Caco-2 (cell line): ENCODE results near the gene CD63. TPM values are rescaled to one million over a fixed set of nuclear protein-coding genes. Genes with fewer than 3 reads are reported as not detected.
A peak's percentile ranks its signal among the peaks of the same experiment; 100 is the strongest.

Experiments
- Bru-seq: library from RNA; stranded (reverse); fragments of 400-500 nt; gene quantifications from one replicate; lab custom pipeline; 2021; lab: Mats Ljungman, UMichigan
- BruChase-seq, 2 experiments: library from RNA; stranded (reverse); fragments of 400-500 nt; gene quantifications; one replicate each; lab custom pipeline; 2021; lab: Mats Ljungman, UMichigan
- BruUV-seq: library from RNA; stranded (reverse); fragments of 400-500 nt; replicated peaks from 2 replicates; lab custom pipeline; 2021; lab: Mats Ljungman, UMichigan
- CTCF ChIA-PET: fragments of 300-600 bp; sonication (Branson Sonifier 250); formaldehyde crosslinking; loops from one replicate; lab custom pipeline; 2022; ENCODE audit warnings: antibody characterized with exemption; lab: Charles Lee
- POLR2A ChIA-PET: fragments of 300-600 bp; sonication (Branson Sonifier 250); formaldehyde crosslinking; loops from one replicate; lab custom pipeline; 2022; ENCODE audit warnings: antibody characterized with exemption; lab: Charles Lee
- DNase-seq, 2 experiments: peaks; one replicate each; pipeline versions ENCODE4 v3.0.0 to v3.0.0-alpha.2; 2020 to 2022
- H3K27me3 ChIP-seq: replicated peaks from 2 replicates; pipeline ENCODE4 v1.6.0; 2011; ENCODE audit warnings: low read length; ENCODE audit not compliant: control insufficient read depth, insufficient read depth
- H3K36me3 ChIP-seq: 2 replicates; pipeline ENCODE4 v1.5.1; 2011; ENCODE audit warnings: low read length; ENCODE audit not compliant: control insufficient read depth, insufficient read depth
- H3K4me1 ChIP-seq: fragments of 250-450 bp; sonication (Bioruptor Pico); 2 replicates; pipeline ENCODE4 v1.5.1; 2020; ENCODE audit warnings: mild to moderate bottlenecking
- H3K4me3 ChIP-seq: 2 replicates; pipeline ENCODE4 v1.5.1; 2011; ENCODE audit warnings: low read depth, mild to moderate bottlenecking, control low read depth, low read length
- H3K9me3 ChIP-seq: fragments of 250-450 bp; sonication (Bioruptor Pico); 2 replicates; pipeline ENCODE4 v1.5.1; 2020; ENCODE audit warnings: mild to moderate bottlenecking, moderate library complexity
- H3K27ac Mint-ChIP-seq: one replicate; pipeline ENCODE4 v1.8.0; 2022; ENCODE audit warnings: mixed read lengths; ENCODE audit not compliant: unreplicated experiment
- H3K27me3 Mint-ChIP-seq: one replicate; pipeline ENCODE4 v1.8.0; 2022; ENCODE audit warnings: mixed read lengths; ENCODE audit not compliant: insufficient read depth, unreplicated experiment
- H3K36me3 Mint-ChIP-seq: one replicate; pipeline ENCODE4 v1.8.0; 2022; ENCODE audit warnings: mild to moderate bottlenecking, mixed read lengths; ENCODE audit not compliant: insufficient read depth, unreplicated experiment
- H3K4me1 Mint-ChIP-seq: one replicate; pipeline ENCODE4 v1.8.0; 2022; ENCODE audit warnings: low read depth, mixed read lengths; ENCODE audit not compliant: unreplicated experiment
- H3K4me3 Mint-ChIP-seq: one replicate; pipeline ENCODE4 v1.8.0; 2022; ENCODE audit warnings: mild to moderate bottlenecking, moderate library complexity, mixed read lengths; ENCODE audit not compliant: unreplicated experiment
- H3K9me3 Mint-ChIP-seq: one replicate; pipeline ENCODE4 v1.8.0; 2022; ENCODE audit warnings: mixed read lengths; ENCODE audit not compliant: unreplicated experiment
- CTCF ChIP-seq, 2 experiments: fragments of 200-600 bp in 1 of 2; IDR thresholded peaks; 1 replicate in 1 of 2; 2 replicates in 1 of 2; pipeline versions ENCODE4 v1.5.1 to v1.8.0; 2011 to 2022; ENCODE audit warnings: antibody characterized with exemption in 1 of 2, control low read depth in 1 of 2, inconsistent platforms in 1 of 2, low read depth in 1 of 2, low read length in 1 of 2, mild to moderate bottlenecking in 1 of 2, moderate library complexity in 1 of 2; ENCODE audit not compliant: insufficient read depth in 1 of 2, severe bottlenecking in 1 of 2, unreplicated experiment in 1 of 2
- intact Hi-C: fragments of 100-400 bp; cut with micrococcal nuclease; formaldehyde crosslinking; loops from one replicate; pipeline ENCODE4 v1.10.0; 2022; ENCODE audit not compliant: unreplicated experiment
- long read RNA-seq: library from polyadenylated mRNA; stranded (forward); transcript quantifications from one replicate; pipeline ENCODE4 v2.0.0, GENCODE V29; 2022
- total RNA-seq: library from RNA; stranded (reverse); gene quantifications from 2 replicates; pipeline ENCODE4 v1.2.3, GENCODE V29; 2022

The CD63 gene
- total RNA-seq, result 947 and 983 TPM in 2 replicates
- percentile 97 among the genes with signal in this experiment for Bru-seq, nascent RNA
- BruChase-seq, experiment 1, labeled RNA remaining after a 2-hour chase, result percentile 99 among the genes with signal in this experiment
- BruChase-seq, experiment 2, labeled RNA remaining after a 6-hour chase, result percentile 99 among the genes with signal in this experiment
- long read RNA-seq, transcript CD63-208 (8 exons, 1,233 nt), result minor isoform, 11 of 752 reads
- long read RNA-seq, transcript CD63-201 (8 exons, 1,070 nt), result major isoform, 654 of 752 reads
- long read RNA-seq, transcript CD63-214 (7 exons, 949 nt), result minor isoform, 47 of 752 reads
- long read RNA-seq, transcript CD63-202 (8 exons, 981 nt), result minor isoform, 11 of 752 reads
- long read RNA-seq, partial matches to known transcripts, result 7 of 752 reads
- long read RNA-seq, other reads (novel, unspliced or antisense), result 11 of 752 reads

GRCh38 chr12:55728939-55729818 is at the start of gene CD63:
Gene CD63, minus strand, starts transcription at chr12:55729009. Its CDS starts 668 bp downstream, at chr12:55728341.
- peaks cover 16% of the 10 kb centered on the region for H3K4me1 ChIP-seq
- Mint-ChIP-seq H3K9me3 (no peaks in the 10 kb centered on the region), H3K4me1 (peaks cover 14% of the 10 kb centered on the region), H3K4me3 (peak within 1 kb of the TSS; percentile 90), H3K27me3 (no peaks in the 10 kb centered on the region), H3K27ac (peak within 1 kb of the TSS; percentile 93), H3K36me3 (peaks cover 45% of the 10 kb centered on the region)
- intact Hi-C loops, result no loop called here
- no peak for TF ChIP-seq CTCF (IDR thresholded peaks at IDR 0.05; ENCODE audit: insufficient read depth in 1 of 2, low read depth in 1 of 2, low read length in 1 of 2, severe bottlenecking in 1 of 2, unreplicated experiment in 1 of 2)
- CTCF ChIA-PET, result interaction anchor here (0.5 to 3.6 kb wide), 8 partner anchors 9 to 311 kb away, joined by 3 to 32 read pairs (median 4); partner anchors contain the start of genes OR6C2, ORMDL2, RDH5 and SARNP
- BruUV-seq, result TSS peak; percentile 72
- DNase-seq, result peak; percentile 84 to 86
- POLR2A ChIA-PET, result interaction anchor here (0.5 to 1.8 kb wide), 11 partner anchors 9 to 1449 kb away, joined by 3 to 14 read pairs (median 3); partner anchors contain the start of genes CBX5, ORMDL2, RDH5 and SARNP
- H3K4me3 ChIP-seq, result peak within 1 kb of the TSS; percentile 90
- H3K36me3 ChIP-seq, result peaks cover 3% of the 10 kb centered on the region
- no peaks in the 10 kb centered on the region for H3K9me3 ChIP-seq
- H3K27me3 ChIP-seq, result no peaks in the 10 kb centered on the region

GRCh38 chr12:55777856-55778255 is 49.0 kb upstream of the CD63 start:
- Mint-ChIP-seq H3K9me3 (no peaks in the 10 kb centered on the region), H3K4me3 (no peak overlapping the region), H3K36me3 (peaks cover 92% of the 10 kb centered on the region), H3K4me1 (peaks cover 13% of the 10 kb centered on the region), H3K27ac (peak overlapping the region; percentile 50), H3K27me3 (no peaks in the 10 kb centered on the region)
- no peaks in the 10 kb centered on the region for H3K9me3 ChIP-seq
- DNase-seq, result no peak
- TF ChIP-seq CTCF (IDR thresholded peaks at IDR 0.05; ENCODE audit: insufficient read depth in 1 of 2, low read depth in 1 of 2, low read length in 1 of 2, severe bottlenecking in 1 of 2, unreplicated experiment in 1 of 2), result no peak
- CTCF ChIA-PET, result interaction anchor here (0.7 to 2.1 kb wide), 5 partner anchors 20 to 96 kb away, joined by 3 to 11 read pairs (median 5); a partner anchor contains a TSS
- H3K4me1 ChIP-seq, result peaks cover 21% of the 10 kb centered on the region
- intact Hi-C loops, result loop anchor here (1.0 kb wide), 1 partner anchor 11 kb away; no protein-coding TSS in a partner anchor
- 0 out of 2 replicates have a peak, but pooled peaks cover 2% of the 10 kb centered on the region for H3K36me3 ChIP-seq
- H3K4me3 ChIP-seq, result no peak overlapping the region
- BruUV-seq, result no TSS peak
- no peaks in the 10 kb centered on the region for H3K27me3 ChIP-seq
- POLR2A ChIA-PET, result interaction anchor here (1.6 kb wide), 1 partner anchor 40 kb away, joined by 9 read pairs; the partner anchor contains the start of genes ORMDL2 and SARNP
